Right lobe of liver (tissue), 4 donors: ENCODE measurements around the gene CPB1.

Experiments used
- POLR2A ChIP-seq: fragments of 450-650 bp; IDR thresholded peaks from one replicate; pipeline ENCODE4 v1.6.1; 2017; ENCODE audit warnings: antibody characterized with exemption, mild to moderate bottlenecking
- TF ChIP-seq, protein P1 (sequence below), 4 donors: fragments of 200-600 bp in 3 of 4; fragments of 450-650 bp in 1 of 4; IDR thresholded peaks; one replicate each; pipeline versions ENCODE4 v1.5.1 to v1.8.0; 2016 to 2022; ENCODE audit warnings: antibody characterized with exemption in 4 of 4, mild to moderate bottlenecking in 2 of 4
- donor health status: DM: no; HTN: no; CAD: no.
- donor health status: DM: no; HTN: no; CAD: no.
- donor health status: DM: no; HTN: yes; CAD: no.

DNA sequence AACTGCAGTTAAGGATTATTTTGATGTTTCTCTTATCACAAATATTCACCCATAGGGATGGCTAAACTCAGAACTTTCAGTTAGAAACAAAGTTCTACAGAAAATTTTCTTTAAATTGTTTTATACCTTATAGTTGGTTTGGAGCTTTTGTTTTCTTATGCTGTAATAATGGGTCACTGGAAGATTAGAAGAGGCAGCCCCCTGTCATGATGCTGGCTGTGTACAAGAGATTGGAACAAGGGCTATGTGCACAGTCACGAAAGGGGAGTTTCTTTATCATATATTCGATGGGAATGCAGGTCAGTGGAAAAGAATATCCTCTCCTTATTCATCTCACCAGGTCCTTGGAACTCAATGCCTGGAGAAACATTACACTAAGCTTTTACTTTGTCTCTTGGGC lies 25.5 kb downstream of the CPB1 start:
- no peak for TF ChIP-seq POLR2A
- TF ChIP-seq, protein P1, sequence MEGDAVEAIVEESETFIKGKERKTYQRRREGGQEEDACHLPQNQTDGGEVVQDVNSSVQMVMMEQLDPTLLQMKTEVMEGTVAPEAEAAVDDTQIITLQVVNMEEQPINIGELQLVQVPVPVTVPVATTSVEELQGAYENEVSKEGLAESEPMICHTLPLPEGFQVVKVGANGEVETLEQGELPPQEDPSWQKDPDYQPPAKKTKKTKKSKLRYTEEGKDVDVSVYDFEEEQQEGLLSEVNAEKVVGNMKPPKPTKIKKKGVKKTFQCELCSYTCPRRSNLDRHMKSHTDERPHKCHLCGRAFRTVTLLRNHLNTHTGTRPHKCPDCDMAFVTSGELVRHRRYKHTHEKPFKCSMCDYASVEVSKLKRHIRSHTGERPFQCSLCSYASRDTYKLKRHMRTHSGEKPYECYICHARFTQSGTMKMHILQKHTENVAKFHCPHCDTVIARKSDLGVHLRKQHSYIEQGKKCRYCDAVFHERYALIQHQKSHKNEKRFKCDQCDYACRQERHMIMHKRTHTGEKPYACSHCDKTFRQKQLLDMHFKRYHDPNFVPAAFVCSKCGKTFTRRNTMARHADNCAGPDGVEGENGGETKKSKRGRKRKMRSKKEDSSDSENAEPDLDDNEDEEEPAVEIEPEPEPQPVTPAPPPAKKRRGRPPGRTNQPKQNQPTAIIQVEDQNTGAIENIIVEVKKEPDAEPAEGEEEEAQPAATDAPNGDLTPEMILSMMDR (IDR thresholded peaks at IDR 0.05), result no peak
